ENCODE measurements around the gene ACAD11.
"Not testable (repeated sequence)": the region's sequence is repeated elsewhere in the genome, so short reads cannot be mapped to it uniquely, and the experiment has no call there.

ACAD11 gene

DNA sequence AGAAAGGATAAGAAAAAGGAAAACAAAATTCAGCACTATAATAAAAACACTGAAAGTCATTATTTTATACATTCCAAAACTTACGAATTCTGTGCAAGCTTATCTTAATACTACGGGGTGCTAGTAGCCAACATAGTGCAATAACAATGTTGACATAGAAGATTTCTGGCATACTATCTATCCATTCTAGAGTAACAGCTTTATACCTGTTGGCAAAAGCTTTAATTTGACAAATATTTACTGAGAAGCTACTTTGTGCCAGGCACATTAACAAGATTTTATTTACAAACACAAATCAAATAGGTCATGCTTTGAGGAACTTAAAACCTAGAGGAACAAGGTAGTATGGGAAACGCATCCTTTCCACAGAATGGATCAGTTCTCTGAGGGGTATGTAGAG, 61.4 kb downstream of the ACAD11 start:
- no peak for DNase-seq (ENCODE audit: low spot score)

GRCh38 chr3:132597660-132598059, 61.9 kb downstream of the ACAD11 start:
- no peak for DNase-seq (ENCODE audit: low spot score)

DNA sequence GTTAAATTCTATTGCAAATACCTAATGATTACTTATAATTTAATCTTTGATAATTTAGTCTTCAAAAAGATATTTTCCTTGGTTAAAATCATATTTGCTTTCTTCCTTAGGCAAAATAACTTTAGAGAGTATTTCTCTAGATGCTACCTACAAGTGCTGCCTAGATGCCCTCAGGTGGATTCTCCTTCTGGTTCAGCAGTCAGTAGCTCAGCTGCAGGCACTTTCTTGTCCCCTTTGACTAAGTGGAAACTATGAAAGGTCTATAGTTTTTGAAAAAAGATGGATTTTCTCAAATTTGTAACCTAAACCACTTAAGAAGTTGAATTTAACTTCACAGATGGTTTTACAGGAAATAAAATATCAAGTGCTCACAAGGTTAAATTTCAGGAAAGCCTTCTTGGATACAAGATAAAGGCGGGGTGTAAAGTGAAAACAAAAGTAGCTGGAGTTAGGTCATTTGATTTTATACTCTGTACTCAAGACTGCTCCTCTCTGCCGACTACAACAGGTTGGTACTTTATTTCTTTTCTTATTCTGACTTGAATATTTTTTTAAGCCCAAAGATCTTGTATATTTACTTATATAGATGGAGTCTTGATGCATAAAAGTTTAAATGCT, 62.7 kb downstream of the ACAD11 start, which contains the start of gene ACKR4:
ACKR4 (plus strand) TSS at position 455 of the 618 bp plus-strand sequence. CDS start 3,128 bp downstream, outside the sequence.
- DNase-seq (ENCODE audit: low spot score) = no peak

GRCh38 chr3:132596326-132596725, 63.3 kb downstream of the ACAD11 start:
- no peak for DNase-seq (ENCODE audit: low spot score)

DNA sequence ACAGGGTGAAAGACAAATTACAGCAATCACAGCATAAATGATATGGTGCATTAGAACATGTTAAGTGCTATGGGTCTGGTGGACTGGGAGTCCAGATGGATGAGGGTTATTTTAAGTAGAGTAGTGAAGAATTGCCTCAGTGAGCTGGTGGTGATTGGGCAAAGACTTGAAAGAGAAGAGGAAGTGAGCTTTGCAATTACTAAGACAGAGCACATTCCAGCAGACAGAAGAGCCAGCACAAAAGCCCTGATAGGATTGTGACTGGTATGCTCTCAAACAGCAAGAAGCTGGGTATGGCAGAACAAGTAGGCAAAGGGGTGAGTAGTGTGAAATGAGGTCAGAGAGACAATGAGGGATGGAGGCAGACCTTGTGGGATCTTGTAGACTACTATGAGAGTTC, 64.6 kb downstream of the ACAD11 start:
- no peak for DNase-seq (ENCODE audit: low spot score)

- DNase-seq (ENCODE audit: low spot score) = no peak
Observed at GRCh38 chr3:132594498-132594897, 65.1 kb downstream of the ACAD11 start.

DNA sequence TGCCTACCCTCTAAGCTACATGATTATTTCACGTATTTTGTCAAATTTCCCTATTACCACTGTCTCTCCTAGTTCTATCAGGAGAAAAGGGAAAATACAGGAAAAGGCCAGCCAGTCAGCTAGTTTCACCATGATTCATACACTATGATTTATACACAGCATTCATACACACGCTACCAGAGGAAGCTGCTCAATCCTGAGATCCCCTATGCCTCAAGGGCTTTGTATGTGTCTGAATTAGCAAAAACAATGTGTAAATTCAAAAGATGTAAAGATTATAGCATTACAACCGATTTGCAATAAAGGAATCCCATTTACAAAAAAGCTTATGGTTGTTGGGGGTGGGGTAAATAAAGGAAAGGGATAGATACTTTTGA, 65.7 kb downstream of the ACAD11 start:
- no peak for DNase-seq (ENCODE audit: low spot score)

- DNase-seq (ENCODE audit: low spot score) = no peak
Observed at GRCh38 chr3:132593241-132593946, 66.2 kb downstream of the ACAD11 start.

- no peak for DNase-seq (ENCODE audit: low spot score)
Observed at GRCh38 chr3:132592216-132592615, 67.4 kb downstream of the ACAD11 start.

DNA sequence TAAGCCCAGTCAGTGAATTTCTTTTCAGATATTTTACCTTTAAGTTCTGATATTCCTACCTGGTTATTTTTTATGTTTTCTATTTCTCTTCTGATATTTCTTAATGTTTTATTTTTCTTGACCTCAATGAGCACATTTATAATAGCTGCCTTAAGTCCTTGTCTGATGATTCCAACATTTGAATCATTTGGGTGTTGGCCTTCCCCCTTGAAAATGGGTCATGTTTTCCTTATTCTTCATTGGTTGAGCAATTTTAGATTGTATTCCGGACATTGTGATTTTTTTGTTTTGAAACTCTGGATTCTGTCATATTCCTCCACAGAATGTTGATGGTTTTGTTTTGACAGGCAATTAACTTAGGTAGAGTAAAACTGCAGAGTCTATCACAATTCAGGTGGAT, 72.2 kb downstream of the ACAD11 start:
- no peak for DNase-seq (ENCODE audit: low spot score)

GRCh38 chr3:132573797-132574211, 85.8 kb downstream of the ACAD11 start:
- no peak for DNase-seq (ENCODE audit: low spot score)

DNA sequence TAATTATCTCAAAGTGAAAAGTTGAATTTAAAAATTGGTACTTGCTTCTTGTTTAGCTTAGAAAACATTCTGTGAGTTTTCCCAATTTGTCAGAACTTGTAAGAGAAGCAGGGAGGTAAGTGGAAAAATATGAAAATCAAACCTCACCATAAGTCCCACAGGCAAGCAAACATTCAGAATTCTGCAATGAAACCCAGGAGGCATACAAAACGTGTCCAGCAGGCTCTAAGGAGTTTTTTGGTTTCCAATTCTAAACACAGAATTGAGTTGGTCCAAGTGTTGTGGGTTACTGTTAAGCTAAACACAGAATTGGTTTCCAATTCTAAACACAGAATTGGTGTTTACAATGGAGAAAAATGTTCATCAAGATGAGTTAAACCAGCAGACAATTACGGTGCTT, 89.6 kb downstream of the ACAD11 start:
- no peak for DNase-seq (ENCODE audit: low spot score)

DNA sequence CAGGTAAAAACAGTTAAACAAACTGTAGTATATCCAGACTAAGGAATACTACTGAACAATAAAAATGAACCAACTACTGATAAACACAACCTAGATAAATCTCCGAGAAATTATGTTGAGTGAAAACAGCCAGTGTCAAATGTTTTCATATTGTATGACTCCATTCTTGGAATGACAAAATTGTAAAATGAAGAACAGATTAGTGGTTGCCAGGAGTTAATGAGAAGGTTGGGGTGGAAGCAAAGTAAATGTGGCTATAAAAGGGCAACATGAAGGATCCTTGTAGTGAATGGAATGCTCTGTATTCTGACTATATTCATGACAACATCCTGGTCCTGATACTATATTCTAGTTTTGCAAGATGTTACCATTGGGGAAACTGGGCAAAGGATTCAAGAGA, 90.0 kb downstream of the ACAD11 start:
- no peak for DNase-seq (ENCODE audit: low spot score)

- no peak for DNase-seq (ENCODE audit: low spot score)
Observed at GRCh38 chr3:132569153-132569552, 90.5 kb downstream of the ACAD11 start.

DNA sequence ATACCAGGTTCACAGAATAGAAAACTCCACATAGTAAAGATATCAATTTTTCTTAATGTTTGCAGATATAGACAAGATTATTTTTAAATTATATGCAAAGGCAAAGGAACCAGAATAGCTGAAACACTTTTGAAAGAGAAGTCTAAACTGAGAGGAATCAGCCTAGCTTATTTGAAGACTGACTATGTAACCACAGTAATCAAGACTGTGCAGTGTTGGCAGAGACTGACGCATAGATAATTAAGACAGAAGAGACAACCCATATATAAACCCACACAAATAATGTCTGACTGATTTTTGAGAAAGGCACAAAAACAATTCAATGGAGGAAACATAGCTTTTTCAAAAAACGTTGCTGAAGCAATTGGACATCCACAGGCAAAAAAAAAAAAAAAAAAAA, 91.2 kb downstream of the ACAD11 start:
- no peak for DNase-seq (ENCODE audit: low spot score)

GRCh38 chr3:132564070-132564465, 95.5 kb downstream of the ACAD11 start:
- no peak for DNase-seq (ENCODE audit: low spot score)

GRCh38 chr3:132563420-132564069, 96.1 kb downstream of the ACAD11 start:
- no peak for DNase-seq (ENCODE audit: low spot score)

DNA sequence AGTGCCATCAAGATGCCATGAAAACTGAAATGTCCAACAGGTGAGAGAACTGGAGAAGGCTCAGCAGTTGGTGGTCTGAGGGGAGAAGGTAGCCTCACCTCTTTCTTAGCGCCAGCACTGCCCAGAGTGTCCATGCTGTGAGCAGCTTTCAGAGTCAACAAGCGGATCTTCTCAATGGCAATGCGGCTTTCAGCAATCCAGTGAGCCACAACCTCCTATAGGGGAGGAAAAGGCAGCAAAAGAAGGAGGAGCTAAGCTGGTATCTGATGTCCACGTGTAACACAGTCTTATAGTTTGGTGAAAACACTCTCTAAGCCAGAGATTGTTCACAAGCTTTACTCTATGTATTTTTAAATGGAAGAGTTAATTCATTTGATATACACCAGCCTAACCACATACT, 98.6 kb downstream of the ACAD11 start:
- DNase-seq (ENCODE audit: low spot score) = no peak

- no peak for DNase-seq (ENCODE audit: low spot score)
Observed at GRCh38 chr3:132556508-132557159, 103.0 kb downstream of the ACAD11 start.

DNA sequence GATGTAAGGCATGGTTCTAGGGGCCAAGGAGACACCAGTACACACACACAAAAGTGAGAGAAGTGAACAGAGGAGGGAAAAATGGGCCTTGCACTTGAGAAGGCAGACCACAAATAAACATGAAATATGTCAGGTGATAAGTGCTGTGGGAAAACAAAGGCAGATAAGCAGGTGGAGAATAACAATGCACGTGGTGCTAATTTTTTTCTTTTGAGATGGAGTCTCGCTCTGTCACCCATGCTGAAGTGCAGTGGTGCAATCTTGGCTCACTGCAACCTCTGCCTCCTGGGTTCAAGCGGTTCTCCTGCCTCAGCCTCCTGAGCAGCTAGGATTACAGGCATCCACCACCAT, 103.6 kb downstream of the ACAD11 start:
- DNase-seq (ENCODE audit: low spot score) = not testable (repeated sequence)

DNA sequence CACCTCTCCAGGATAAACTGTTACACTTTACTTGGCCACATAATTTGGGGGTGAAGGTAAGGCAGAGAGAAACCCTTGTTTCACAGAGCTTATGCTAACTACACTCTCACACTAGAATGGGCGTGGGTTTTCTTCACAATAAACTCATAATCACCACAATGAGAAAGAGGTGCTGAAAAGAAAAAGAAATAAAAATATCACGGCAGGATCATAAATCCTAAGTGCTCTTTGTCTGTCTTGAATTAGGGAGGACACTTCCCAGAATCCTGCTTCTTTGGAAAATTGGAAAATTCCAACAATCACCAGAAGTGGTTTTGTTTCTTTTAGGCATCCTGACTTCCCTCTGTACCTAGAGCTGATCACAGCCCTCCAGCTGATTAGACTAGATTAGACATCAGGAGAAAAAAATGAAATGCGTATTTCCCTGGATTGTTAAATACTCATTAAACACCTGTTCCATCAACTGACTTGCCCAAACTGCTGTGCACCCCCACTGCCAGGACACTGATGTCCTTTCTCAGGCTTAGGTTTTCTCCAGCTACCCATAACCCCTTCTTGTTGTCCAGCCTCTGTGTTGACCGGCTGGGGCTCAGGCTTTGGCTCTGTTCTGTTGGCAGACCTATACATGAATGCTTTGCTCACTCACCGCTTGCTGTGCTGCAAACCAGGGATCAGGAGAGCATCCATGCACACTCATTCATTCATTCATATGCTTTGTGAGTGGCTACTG, 104.1 kb downstream of the ACAD11 start:
- no peak for DNase-seq (ENCODE audit: low spot score)

DNA sequence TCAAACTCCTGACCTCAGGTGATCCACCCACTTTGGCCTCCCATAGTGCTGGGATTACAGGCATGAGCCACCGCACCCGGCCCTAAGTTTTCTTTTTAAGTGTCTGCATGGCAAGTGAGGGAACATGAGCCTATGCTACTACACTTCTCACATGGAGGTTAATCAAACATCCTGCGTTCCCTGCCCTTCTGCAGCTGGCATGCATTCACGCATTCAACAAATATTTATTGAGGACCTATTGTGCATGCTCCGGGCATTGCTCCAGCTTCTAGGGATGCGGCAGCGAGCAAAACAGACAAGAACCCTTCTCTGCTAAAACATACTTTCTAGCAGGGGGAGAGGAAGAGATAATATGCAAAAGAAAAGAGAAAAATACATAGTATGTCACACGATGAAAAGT, 105.2 kb downstream of the ACAD11 start:
- no peak for DNase-seq (ENCODE audit: low spot score)

Data from LoVo (cell line).